ENCODE data around the gene ADPRS. TPM values are rescaled to one million over a fixed set of nuclear protein-coding genes. Genes with fewer than 3 reads are reported as not detected.

The ADPRS gene
- total and polyA plus RNA-seq, 2 experiments from 2014 or later = 42.0 to 70.3 TPM

GRCh38 chr1:36095760-36096405, 7.2 kb downstream of the ADPRS start:
- Histone ChIP-seq H3K27ac (no peak overlapping the region), H3F3A (ENCODE audit: insufficient read depth) (peaks cover 19% of the 10 kb centered on the region), H3K4me1 (ENCODE audit: insufficient read depth) (0 out of 2 replicates have a peak, but pooled peaks cover 3% of the 10 kb centered on the region), H3K9ac (no peak overlapping the region), H3K36me3 (ENCODE audit: low read depth) (peaks cover 20% of the 10 kb centered on the region), H2AFZ (no peak overlapping the region), H3K27me3 (replicated peaks; ENCODE audit: insufficient read depth) (no peaks in the 10 kb centered on the region), H4K20me1 (ENCODE audit: insufficient read depth) (peaks cover 5% of the 10 kb centered on the region; the same call in 1 of the 2 replicates), H3K9me3 (ENCODE audit: low read depth) (no peaks in the 10 kb centered on the region), H3K9me2 (ENCODE audit: insufficient read depth) (no peaks in the 10 kb centered on the region), H3K79me2 (ENCODE audit: insufficient read depth) (peaks cover 18% of the 10 kb centered on the region), H3K4me2 (ENCODE audit: unreplicated experiment) (no peak overlapping the region), H3K4me3 (no peak overlapping the region)
- DNase-seq = no peak
- TF ChIP-seq EZH2 (IDR thresholded peaks at IDR 0.05; ENCODE audit: insufficient read depth, poor library complexity, severe bottlenecking) (no peak), EZH2phosphoT487 (IDR thresholded peaks at IDR 0.05; ENCODE audit: insufficient read depth, low read depth) (no peak)
- 76 to 80% methylated on average over 15 of the region's 15 CpGs for WGBS, 2 experiments (ENCODE audit: low coverage in 1 of 2, low lambda C conversion rate in 2 of 2, missing lambda C conversion rate in 2 of 2)
- in situ Hi-C loops (cut with MboI) = no loop called here

DNA sequence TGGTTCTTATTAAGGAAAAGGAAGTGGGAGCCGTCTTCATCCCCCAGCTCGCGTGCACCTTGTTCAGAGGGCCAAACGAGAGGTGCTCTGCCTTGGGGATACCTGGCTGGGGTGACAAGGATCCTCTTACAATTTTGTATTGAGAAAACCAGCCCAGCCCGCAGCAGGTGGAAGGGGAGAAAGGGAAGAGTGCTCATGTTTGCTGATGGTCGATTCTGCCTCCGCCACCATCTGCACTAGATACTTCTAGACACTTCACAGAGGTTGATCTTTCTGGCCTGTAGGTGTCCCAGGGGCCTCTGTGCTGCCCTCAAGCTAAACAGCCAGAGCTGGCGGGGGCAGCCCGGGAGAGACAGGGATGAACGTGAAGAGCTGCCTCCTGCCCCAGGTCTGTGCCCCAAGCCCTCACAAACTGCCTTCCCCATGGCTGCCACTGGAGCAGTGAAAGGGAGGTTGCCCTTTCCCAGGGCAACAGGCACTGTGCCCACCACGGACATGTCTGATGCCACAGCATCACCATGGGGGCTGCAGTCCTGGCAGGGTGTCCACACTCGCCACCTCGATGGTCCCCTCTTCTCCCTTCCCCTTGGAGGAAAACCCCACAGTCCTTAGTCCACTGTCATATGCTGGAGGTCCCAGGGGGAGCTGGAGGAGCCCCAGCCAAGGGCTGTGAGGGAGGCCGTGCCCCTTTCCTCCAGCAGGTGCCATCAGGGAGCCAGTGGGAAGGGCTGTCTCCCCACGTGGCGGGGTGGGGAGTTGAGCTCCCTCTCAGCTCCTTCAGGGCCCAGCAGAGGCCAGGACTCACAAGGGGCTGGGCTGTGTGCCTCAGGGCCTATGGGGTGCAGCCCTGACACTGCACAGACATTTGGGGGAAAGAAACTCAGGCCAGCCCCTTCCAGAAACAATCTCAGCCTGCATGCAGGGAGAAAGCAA, 8.1 kb downstream of the ADPRS start:
- TF ChIP-seq EZH2 (IDR thresholded peaks at IDR 0.05; ENCODE audit: insufficient read depth, poor library complexity, severe bottlenecking) (no peak), EZH2phosphoT487 (IDR thresholded peaks at IDR 0.05; ENCODE audit: insufficient read depth, low read depth) (no peak)
- no peaks in the 10 kb centered on the region for H3K9me2 ChIP-seq (ENCODE audit: insufficient read depth)
- H3K9ac ChIP-seq = no peak overlapping the region
- H3K4me2 ChIP-seq (ENCODE audit: unreplicated experiment) = no peak overlapping the region
- H3K79me2 ChIP-seq (ENCODE audit: insufficient read depth) = peaks cover 9% of the 10 kb centered on the region
- DNase-seq = peak; percentile 45
- no peak overlapping the region for H3K4me3 ChIP-seq
- H3F3A ChIP-seq (ENCODE audit: insufficient read depth) = peaks cover 19% of the 10 kb centered on the region
- H3K27me3 ChIP-seq (replicated peaks; ENCODE audit: insufficient read depth) = no peaks in the 10 kb centered on the region
- no peak overlapping the region for H2AFZ ChIP-seq
- H3K4me1 ChIP-seq (ENCODE audit: insufficient read depth) = 0 out of 2 replicates have a peak, but pooled peaks cover 3% of the 10 kb centered on the region
- WGBS, 2 experiments (ENCODE audit: low coverage in 1 of 2, low lambda C conversion rate in 2 of 2, missing lambda C conversion rate in 2 of 2) = 82 to 83% methylated on average over 15 to 16 of the region's 16 CpGs
- in situ Hi-C loops (cut with MboI) = no loop called here
- H3K9me3 ChIP-seq (ENCODE audit: low read depth) = no peaks in the 10 kb centered on the region
- H3K27ac ChIP-seq = no peak overlapping the region
- H3K36me3 ChIP-seq (ENCODE audit: low read depth) = peaks cover 20% of the 10 kb centered on the region
- H4K20me1 ChIP-seq (ENCODE audit: insufficient read depth) = peaks cover 5% of the 10 kb centered on the region; the same call in 1 of the 2 replicates

GRCh38 chr1:36097693-36098585, 9.2 kb downstream of the ADPRS start:
- TF ChIP-seq EZH2 (IDR thresholded peaks at IDR 0.05; ENCODE audit: insufficient read depth, poor library complexity, severe bottlenecking) (no peak), EZH2phosphoT487 (IDR thresholded peaks at IDR 0.05; ENCODE audit: insufficient read depth, low read depth) (no peak)
- Histone ChIP-seq H2AFZ (no peak overlapping the region), H3K27ac (no peak overlapping the region), H3F3A (ENCODE audit: insufficient read depth) (peaks cover 19% of the 10 kb centered on the region), H3K79me2 (ENCODE audit: insufficient read depth) (no peaks in the 10 kb centered on the region), H3K4me2 (ENCODE audit: unreplicated experiment) (no peak overlapping the region), H3K36me3 (ENCODE audit: low read depth) (peaks cover 15% of the 10 kb centered on the region), H3K9me2 (ENCODE audit: insufficient read depth) (no peaks in the 10 kb centered on the region), H3K27me3 (replicated peaks; ENCODE audit: insufficient read depth) (no peaks in the 10 kb centered on the region), H4K20me1 (ENCODE audit: insufficient read depth) (peaks cover 5% of the 10 kb centered on the region; the same call in 1 of the 2 replicates), H3K4me3 (no peak overlapping the region), H3K9ac (no peak overlapping the region), H3K9me3 (ENCODE audit: low read depth) (no peaks in the 10 kb centered on the region), H3K4me1 (ENCODE audit: insufficient read depth) (0 out of 2 replicates have a peak, but pooled peaks cover 3% of the 10 kb centered on the region)
- DNase-seq = no peak
- in situ Hi-C loops (cut with MboI) = no loop called here
- WGBS, 2 experiments (ENCODE audit: low coverage in 1 of 2, low lambda C conversion rate in 2 of 2, missing lambda C conversion rate in 2 of 2) = 89 to 91% methylated on average over 25 to 27 of the region's 33 CpGs

All from GM23248 (cell line).